HEK293 (cell line): ENCODE data around the gene SERINC5.

Experiments
- ATF2 ChIP-seq: fragments of 450-650 bp; formaldehyde crosslinking; IDR thresholded peaks from 2 replicates; pipeline ENCODE4 v1.5.1; 2016; ENCODE audit warnings: missing biosample characterization, missing genetic modification characterization, low read depth
- CTCF ChIP-seq: fragments of 450-650 bp; formaldehyde crosslinking; IDR thresholded peaks from 2 replicates; pipeline ENCODE4 v1.5.1; 2016; ENCODE audit warnings: missing biosample characterization, missing genetic modification characterization
- GLI4 ChIP-seq: fragments of 450-650 bp; formaldehyde crosslinking; IDR thresholded peaks from 2 replicates; pipeline ENCODE4 v1.5.1; 2016; ENCODE audit warnings: missing biosample characterization, missing genetic modification characterization
- RBAK ChIP-seq: fragments of 450-650 bp; formaldehyde crosslinking; IDR thresholded peaks from 2 replicates; pipeline ENCODE4 v1.5.1; 2016; ENCODE audit warnings: missing biosample characterization, missing genetic modification characterization
- ZNF433 ChIP-seq: fragments of 450-650 bp; formaldehyde crosslinking; IDR thresholded peaks from 2 replicates; pipeline ENCODE4 v1.5.1; 2016; ENCODE audit warnings: missing biosample characterization, missing genetic modification characterization, low read depth
- TF ChIP-seq, protein P1 (sequence below): fragments of 450-650 bp; formaldehyde crosslinking; IDR thresholded peaks from 2 replicates; pipeline ENCODE4 v1.5.1; 2016; ENCODE audit warnings: missing biosample characterization, missing genetic modification characterization
- TF ChIP-seq, protein P2 (sequence below): fragments of 450-650 bp; formaldehyde crosslinking; IDR thresholded peaks from 2 replicates; pipeline ENCODE4 v1.5.1; 2016; ENCODE audit warnings: missing biosample characterization, missing genetic modification characterization
- TF ChIP-seq, protein P3 (sequence below): fragments of 450-650 bp; formaldehyde crosslinking; IDR thresholded peaks from 2 replicates; pipeline ENCODE4 v1.5.1; 2016; ENCODE audit warnings: missing biosample characterization, missing genetic modification characterization

DNA sequence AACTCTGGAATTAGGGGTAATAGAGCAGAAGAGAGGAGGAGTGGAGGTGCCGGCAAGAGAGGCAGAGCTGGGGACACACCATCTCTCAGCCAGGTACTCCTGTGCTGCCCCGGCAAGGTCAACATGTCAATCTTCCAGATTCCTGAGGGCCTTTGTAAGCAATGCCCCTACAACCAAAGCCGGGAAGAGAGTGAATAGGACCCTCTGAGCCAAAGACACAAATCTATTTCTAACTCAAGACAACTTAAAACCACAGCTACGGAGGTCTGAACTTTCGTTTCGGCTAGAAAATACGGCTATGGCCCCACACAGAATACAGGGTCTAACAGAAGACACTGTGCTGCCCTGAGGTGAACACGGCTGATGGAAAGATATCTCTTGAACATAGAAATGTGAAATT is 66.6 kb downstream of the SERINC5 start:
- TF ChIP-seq GLI4 (no peak), RBAK (no peak), ATF2 (tag by site-specific recombination) (no peak), ZNF433 (tag by site-specific recombination) (no peak), CTCF (tag by site-specific recombination) (no peak)
- TF ChIP-seq, protein P1, sequence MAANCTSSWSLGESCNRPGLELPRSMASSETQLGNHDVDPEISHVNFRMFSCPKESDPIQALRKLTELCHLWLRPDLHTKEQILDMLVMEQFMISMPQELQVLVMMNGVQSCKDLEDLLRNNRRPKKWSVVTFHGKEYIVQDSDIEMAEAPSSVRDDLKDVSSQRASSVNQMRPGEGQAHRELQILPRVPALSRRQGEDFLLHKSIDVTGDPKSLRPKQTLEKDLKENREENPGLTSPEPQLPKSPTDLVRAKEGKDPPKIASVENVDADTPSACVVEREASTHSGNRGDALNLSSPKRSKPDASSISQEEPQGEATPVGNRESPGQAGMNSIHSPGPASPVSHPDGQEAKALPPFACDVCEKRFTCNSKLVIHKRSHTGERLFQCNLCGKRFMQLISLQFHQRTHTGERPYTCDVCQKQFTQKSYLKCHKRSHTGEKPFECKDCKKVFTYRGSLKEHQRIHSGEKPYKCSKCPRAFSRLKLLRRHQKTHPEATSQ (tag by site-specific recombination): no peak
- TF ChIP-seq, protein P2, sequence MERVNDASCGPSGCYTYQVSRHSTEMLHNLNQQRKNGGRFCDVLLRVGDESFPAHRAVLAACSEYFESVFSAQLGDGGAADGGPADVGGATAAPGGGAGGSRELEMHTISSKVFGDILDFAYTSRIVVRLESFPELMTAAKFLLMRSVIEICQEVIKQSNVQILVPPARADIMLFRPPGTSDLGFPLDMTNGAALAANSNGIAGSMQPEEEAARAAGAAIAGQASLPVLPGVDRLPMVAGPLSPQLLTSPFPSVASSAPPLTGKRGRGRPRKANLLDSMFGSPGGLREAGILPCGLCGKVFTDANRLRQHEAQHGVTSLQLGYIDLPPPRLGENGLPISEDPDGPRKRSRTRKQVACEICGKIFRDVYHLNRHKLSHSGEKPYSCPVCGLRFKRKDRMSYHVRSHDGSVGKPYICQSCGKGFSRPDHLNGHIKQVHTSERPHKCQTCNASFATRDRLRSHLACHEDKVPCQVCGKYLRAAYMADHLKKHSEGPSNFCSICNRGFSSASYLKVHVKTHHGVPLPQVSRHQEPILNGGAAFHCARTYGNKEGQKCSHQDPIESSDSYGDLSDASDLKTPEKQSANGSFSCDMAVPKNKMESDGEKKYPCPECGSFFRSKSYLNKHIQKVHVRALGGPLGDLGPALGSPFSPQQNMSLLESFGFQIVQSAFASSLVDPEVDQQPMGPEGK (tag by site-specific recombination): no peak
- TF ChIP-seq, protein P3, sequence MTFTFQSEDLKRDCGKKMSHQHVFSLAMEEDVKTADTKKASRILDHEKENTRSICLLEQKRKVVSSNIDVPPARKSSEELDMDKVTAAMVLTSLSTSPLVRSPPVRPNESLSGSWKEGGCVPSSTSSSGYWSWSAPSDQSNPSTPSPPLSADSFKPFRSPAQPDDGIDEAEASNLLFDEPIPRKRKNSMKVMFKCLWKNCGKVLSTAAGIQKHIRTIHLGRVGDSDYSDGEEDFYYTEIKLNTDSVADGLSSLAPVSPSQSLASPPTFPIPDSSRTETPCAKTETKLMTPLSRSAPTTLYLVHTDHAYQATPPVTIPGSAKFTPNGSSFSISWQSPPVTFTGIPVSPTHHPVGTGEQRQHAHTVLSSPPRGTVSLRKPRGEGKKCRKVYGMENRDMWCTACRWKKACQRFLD (tag by site-specific recombination): no peak
